Astrocyte (in vitro differentiated cells and primary cell): ENCODE data around the gene STIM1. TPM values are rescaled to one million over a fixed set of nuclear protein-coding genes. Genes with fewer than 3 reads are reported as not detected.

Source experiments
- DNase-seq: peaks from one replicate; pipeline ENCODE4 v3.0.0-alpha.2; 2010; ENCODE audit warnings: low read depth
- FAIRE-seq: peaks from 2 replicates; lab custom pipeline; 2011; peaks lifted over from hg19 to GRCh38; lab: Jason Lieb, UNC
- H2AFZ ChIP-seq: 2 replicates; pipeline ENCODE4 v1.6.0; 2012; ENCODE audit warnings: low read depth, low read length, inconsistent platforms
- H3K27ac ChIP-seq: 2 replicates; pipeline ENCODE4 v1.5.1; 2011; ENCODE audit warnings: low read depth, low read length, inconsistent platforms
- H3K27me3 ChIP-seq: 2 replicates; pipeline ENCODE4 v1.6.0; 2011; ENCODE audit warnings: low read length, inconsistent platforms; ENCODE audit not compliant: insufficient read depth
- H3K36me3 ChIP-seq: 2 replicates; pipeline ENCODE4 v1.5.1; 2011; ENCODE audit warnings: low read length, inconsistent platforms; ENCODE audit not compliant: insufficient read depth
- H3K4me1 ChIP-seq: 2 replicates; pipeline ENCODE4 v1.5.1; 2011; ENCODE audit warnings: low read length, inconsistent platforms; ENCODE audit not compliant: insufficient read depth
- H3K4me2 ChIP-seq: 2 replicates; pipeline ENCODE4 v1.6.0; 2012; ENCODE audit warnings: low read length, inconsistent platforms
- H3K4me3 ChIP-seq: 2 replicates; pipeline ENCODE4 v1.5.1; 2011; ENCODE audit warnings: low read depth, mild to moderate bottlenecking, low read length, inconsistent platforms; ENCODE audit not compliant: insufficient read depth
- H3K79me2 ChIP-seq: 2 replicates; pipeline ENCODE4 v1.6.0; 2012; ENCODE audit warnings: mild to moderate bottlenecking, low read length, inconsistent platforms; ENCODE audit not compliant: insufficient read depth
- H3K9ac ChIP-seq: 2 replicates; pipeline ENCODE4 v1.6.0; 2012; ENCODE audit warnings: mild to moderate bottlenecking, low read length, inconsistent platforms
- H3K9me3 ChIP-seq: 2 replicates; pipeline ENCODE4 v1.5.1; 2012; ENCODE audit warnings: low read depth, mild to moderate bottlenecking, low read length, inconsistent platforms; ENCODE audit not compliant: insufficient read depth
- H4K20me1 ChIP-seq: 2 replicates; pipeline ENCODE4 v1.6.0; 2012; ENCODE audit warnings: low read length, inconsistent platforms; ENCODE audit not compliant: insufficient read depth
- H3K27ac Mint-ChIP-seq: one replicate; pipeline ENCODE4 v1.8.0; 2021; ENCODE audit warnings: mild to moderate bottlenecking, mixed read lengths; ENCODE audit not compliant: unreplicated experiment
- H3K27me3 Mint-ChIP-seq: one replicate; pipeline ENCODE4 v1.8.0; 2021; ENCODE audit warnings: low read depth, mixed read lengths; ENCODE audit not compliant: unreplicated experiment
- H3K36me3 Mint-ChIP-seq: one replicate; pipeline ENCODE4 v1.8.0; 2021; ENCODE audit warnings: low read depth, mixed read lengths; ENCODE audit not compliant: unreplicated experiment
- H3K4me1 Mint-ChIP-seq: one replicate; pipeline ENCODE4 v1.8.0; 2021; ENCODE audit warnings: low read depth, mixed read lengths; ENCODE audit not compliant: unreplicated experiment
- H3K4me3 Mint-ChIP-seq: one replicate; pipeline ENCODE4 v1.8.0; 2021; ENCODE audit warnings: mild to moderate bottlenecking, moderate library complexity, mixed read lengths; ENCODE audit not compliant: unreplicated experiment
- H3K9me3 Mint-ChIP-seq: one replicate; pipeline ENCODE4 v1.8.0; 2021; ENCODE audit warnings: mild to moderate bottlenecking, mixed read lengths; ENCODE audit not compliant: unreplicated experiment
- CTCF ChIP-seq: IDR thresholded peaks from 2 replicates; pipeline ENCODE4 v1.5.1; 2011; ENCODE audit warnings: low read depth, mild to moderate bottlenecking, inconsistent platforms, low read length, moderate library complexity; ENCODE audit not compliant: insufficient read depth
- EZH2 ChIP-seq: IDR thresholded peaks from 2 replicates; pipeline ENCODE4 v1.6.1; 2012; ENCODE audit warnings: mild to moderate bottlenecking, low read length, inconsistent platforms; ENCODE audit not compliant: insufficient read depth
- total RNA-seq: library from RNA; stranded (reverse); gene quantifications from 2 replicates; pipeline ENCODE4 v1.2.1, GENCODE V29; 2021

Gene STIM1
- total RNA-seq, 1 donor from 2014 or later = 42.9 TPM

GRCh38 chr11:3841426-3842350, 13.8 kb upstream of the STIM1 start:
- H3K4me1 ChIP-seq = peaks cover 18% of the 10 kb centered on the region
- Mint-ChIP-seq H3K27ac (peak overlapping the region; percentile 80), H3K4me1 (peaks cover 25% of the 10 kb centered on the region), H3K27me3 (no peaks in the 10 kb centered on the region), H3K36me3 (peaks cover 3% of the 10 kb centered on the region), H3K4me3 (peak overlapping the region; percentile 83), H3K9me3 (no peaks in the 10 kb centered on the region)
- DNase-seq = peak; percentile 64
- no peaks in the 10 kb centered on the region for H3K36me3 ChIP-seq
- peak overlapping the region; percentile 97 for H3K4me2 ChIP-seq
- H3K79me2 ChIP-seq = peaks cover 43% of the 10 kb centered on the region
- FAIRE-seq = no peak
- peak overlapping the region; percentile 87 for H2AFZ ChIP-seq
- H3K9me3 ChIP-seq = no peaks in the 10 kb centered on the region
- peak overlapping the region; percentile 69 for H3K27ac ChIP-seq
- TF ChIP-seq CTCF (peak; percentile 53), EZH2 (no peak)
- H4K20me1 ChIP-seq = peaks cover 35% of the 10 kb centered on the region
- no peaks in the 10 kb centered on the region for H3K27me3 ChIP-seq
- H3K9ac ChIP-seq = peak overlapping the region; percentile 89
- H3K4me3 ChIP-seq = peak overlapping the region; percentile 56

- Histone ChIP-seq H3K9ac (no peak overlapping the region), H3K9me3 (no peaks in the 10 kb centered on the region), H4K20me1 (peaks cover 19% of the 10 kb centered on the region), H3K79me2 (peaks cover 27% of the 10 kb centered on the region), H2AFZ (no peak overlapping the region), H3K4me3 (no peak overlapping the region), H3K36me3 (no peaks in the 10 kb centered on the region), H3K4me2 (no peak overlapping the region), H3K27me3 (no peaks in the 10 kb centered on the region), H3K27ac (no peak overlapping the region), H3K4me1 (peaks cover 18% of the 10 kb centered on the region)
- H3K4me3 Mint-ChIP-seq = no peak overlapping the region
- DNase-seq = no peak
- TF ChIP-seq EZH2 (no peak), CTCF (no peak)
- no peak for FAIRE-seq
- H3K9me3 Mint-ChIP-seq = no peaks in the 10 kb centered on the region
- H3K27me3 Mint-ChIP-seq = no peaks in the 10 kb centered on the region
- H3K36me3 Mint-ChIP-seq = no peaks in the 10 kb centered on the region
- H3K27ac Mint-ChIP-seq = no peak overlapping the region
- H3K4me1 Mint-ChIP-seq = peaks cover 14% of the 10 kb centered on the region
Measured at GRCh38 chr11:3843326-3843725, 12.1 kb upstream of the STIM1 start.

GRCh38 chr11:3845246-3845645, 10.2 kb upstream of the STIM1 start:
- H3K4me3 Mint-ChIP-seq = no peak overlapping the region
- Histone ChIP-seq H3K4me1 (peaks cover 5% of the 10 kb centered on the region), H3K4me3 (no peak overlapping the region), H3K79me2 (peaks cover 7% of the 10 kb centered on the region), H2AFZ (no peak overlapping the region), H3K4me2 (no peak overlapping the region), H3K9me3 (no peaks in the 10 kb centered on the region), H3K9ac (no peak overlapping the region), H3K27me3 (no peaks in the 10 kb centered on the region), H3K36me3 (no peaks in the 10 kb centered on the region), H4K20me1 (no peaks in the 10 kb centered on the region), H3K27ac (no peak overlapping the region)
- H3K4me1 Mint-ChIP-seq = peaks cover 4% of the 10 kb centered on the region
- H3K36me3 Mint-ChIP-seq = no peaks in the 10 kb centered on the region
- no peak for FAIRE-seq
- DNase-seq = no peak
- no peaks in the 10 kb centered on the region for H3K9me3 Mint-ChIP-seq
- H3K27ac Mint-ChIP-seq = no peak overlapping the region
- no peak for TF ChIP-seq CTCF
- no peak for TF ChIP-seq EZH2
- H3K27me3 Mint-ChIP-seq = no peaks in the 10 kb centered on the region
